GM18505 (cell line): ENCODE measurements around the gene EFNB2.

Source experiments
- ATAC-seq: cut with Tn5 transposase; IDR thresholded peaks from one replicate; pipeline ENCODE4 v1.9.1; 2021; ENCODE audit not compliant: unreplicated experiment
- POLR2A ChIP-seq: IDR thresholded peaks from 4 replicates; pipeline ENCODE4 v1.6.1; 2011; ENCODE audit warnings: borderline replicate concordance; ENCODE audit not compliant: insufficient read depth, insufficient read length; ENCODE audit errors: extremely low read depth

Gene EFNB2

DNA sequence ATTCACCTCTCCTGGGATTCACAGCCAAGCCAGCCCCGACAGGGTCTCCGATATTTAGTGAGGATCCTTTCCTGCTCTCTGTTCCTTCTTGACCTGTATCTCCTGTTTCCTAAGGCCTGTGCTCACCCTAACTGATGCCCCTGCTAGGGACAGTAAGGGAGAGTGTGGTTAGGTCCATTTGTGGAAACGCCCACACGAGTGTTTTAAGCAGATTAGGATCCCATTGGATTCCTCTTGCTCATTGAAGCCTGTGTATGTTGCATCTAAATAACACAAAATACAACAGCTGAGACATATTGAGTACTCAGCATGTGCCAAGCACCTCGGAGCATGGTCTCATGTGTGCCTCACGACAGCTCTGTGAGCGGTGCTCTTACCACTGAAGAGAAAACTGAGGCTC is 64.9 kb downstream of the EFNB2 start:
- no peak for TF ChIP-seq POLR2A
- ATAC-seq, result no peak

DNA sequence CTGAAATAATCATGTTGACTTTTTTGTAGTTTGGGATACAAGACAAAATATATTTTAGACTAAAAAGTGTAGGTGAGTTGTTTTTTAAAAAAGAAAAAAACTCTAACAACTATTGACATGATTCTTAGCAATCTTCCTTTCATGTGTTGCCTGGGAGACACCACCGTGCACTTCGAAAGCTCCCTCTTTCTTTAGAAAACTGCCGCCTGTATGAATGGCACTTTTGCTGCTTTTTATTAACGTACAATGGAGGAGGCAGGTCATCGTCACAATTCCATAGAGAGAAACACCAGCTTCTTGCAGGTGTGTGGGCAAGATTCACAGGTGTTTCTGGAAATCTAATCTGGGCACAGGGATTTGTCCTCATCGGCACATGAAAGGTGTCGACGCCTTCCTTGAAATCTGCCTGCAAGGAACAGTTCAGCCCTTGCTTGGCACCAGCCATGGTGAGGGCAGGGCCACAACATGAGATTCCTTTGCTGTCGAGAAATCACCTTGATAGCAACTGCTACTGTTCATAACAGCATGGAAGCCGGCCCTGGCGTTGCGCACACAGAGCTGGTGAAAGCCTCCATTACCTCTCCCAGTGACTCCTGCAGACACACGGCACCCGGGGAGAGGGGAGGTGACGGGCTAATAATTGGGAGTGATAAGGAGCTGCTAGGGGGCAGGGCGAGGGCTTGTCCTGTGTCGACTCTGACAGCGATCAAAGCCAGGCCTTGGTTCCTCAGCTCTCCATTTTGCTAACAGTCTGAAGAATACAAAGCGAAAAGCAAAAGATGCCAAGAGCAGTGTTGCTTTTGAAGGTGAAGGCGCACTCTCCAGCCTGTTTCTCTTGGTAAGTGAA is 66.5 kb downstream of the EFNB2 start:
- ATAC-seq, result no peak
- TF ChIP-seq POLR2A, result no peak

DNA sequence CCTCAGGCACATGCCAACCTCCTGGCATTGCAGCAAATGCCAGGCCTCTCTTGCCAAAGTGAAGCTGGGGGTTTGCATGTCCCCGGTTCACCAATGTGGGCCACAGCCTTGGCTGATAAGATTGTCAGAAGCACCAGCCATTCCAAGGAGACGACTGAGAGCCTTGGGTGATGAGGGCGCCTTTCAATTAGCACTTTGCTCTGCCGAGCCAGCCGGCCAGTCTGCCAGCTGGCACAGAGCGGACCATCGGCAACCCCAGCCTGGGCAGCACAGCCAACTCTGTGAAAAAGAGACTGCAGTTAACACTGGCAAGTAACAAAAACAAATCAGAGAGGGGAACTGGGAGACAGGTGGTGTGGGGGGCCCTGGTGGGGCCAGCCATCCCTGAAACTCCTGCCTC is 67.3 kb downstream of the EFNB2 start:
- ATAC-seq, result no peak
- no peak for TF ChIP-seq POLR2A

DNA sequence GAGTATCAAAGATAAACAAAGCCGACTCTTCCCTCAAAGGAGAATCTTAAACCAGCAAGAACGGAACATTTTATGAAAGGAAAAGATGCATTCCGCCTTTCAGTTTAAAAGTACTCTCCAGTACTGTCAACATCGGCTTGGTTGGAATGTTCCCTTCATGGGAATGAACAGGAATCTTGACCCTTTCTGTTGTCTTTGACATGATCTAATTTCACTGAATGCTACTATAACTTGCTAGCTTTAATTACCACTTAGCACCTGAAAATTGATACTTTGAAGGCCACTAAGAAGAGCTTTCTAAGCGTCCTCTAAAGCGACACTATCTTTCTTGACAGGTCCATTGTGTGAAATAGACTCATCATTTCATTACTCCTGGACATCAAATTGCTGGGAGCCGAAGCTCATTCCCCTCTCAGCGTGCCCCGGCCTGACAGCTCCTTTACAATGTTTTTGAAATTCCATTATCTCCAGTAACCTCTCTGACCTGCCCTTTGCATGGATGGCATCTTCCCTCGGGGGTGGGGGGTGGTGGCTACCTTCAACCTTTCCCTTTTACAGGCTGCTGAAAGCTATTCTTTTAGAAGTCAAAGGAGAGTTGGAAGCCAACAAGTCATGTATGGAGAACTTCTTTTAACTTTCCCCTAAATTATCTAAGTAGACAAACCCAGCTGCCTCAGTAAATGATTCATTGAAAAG is 67.9 kb downstream of the EFNB2 start:
- ATAC-seq, result no peak
- TF ChIP-seq POLR2A, result no peak

DNA sequence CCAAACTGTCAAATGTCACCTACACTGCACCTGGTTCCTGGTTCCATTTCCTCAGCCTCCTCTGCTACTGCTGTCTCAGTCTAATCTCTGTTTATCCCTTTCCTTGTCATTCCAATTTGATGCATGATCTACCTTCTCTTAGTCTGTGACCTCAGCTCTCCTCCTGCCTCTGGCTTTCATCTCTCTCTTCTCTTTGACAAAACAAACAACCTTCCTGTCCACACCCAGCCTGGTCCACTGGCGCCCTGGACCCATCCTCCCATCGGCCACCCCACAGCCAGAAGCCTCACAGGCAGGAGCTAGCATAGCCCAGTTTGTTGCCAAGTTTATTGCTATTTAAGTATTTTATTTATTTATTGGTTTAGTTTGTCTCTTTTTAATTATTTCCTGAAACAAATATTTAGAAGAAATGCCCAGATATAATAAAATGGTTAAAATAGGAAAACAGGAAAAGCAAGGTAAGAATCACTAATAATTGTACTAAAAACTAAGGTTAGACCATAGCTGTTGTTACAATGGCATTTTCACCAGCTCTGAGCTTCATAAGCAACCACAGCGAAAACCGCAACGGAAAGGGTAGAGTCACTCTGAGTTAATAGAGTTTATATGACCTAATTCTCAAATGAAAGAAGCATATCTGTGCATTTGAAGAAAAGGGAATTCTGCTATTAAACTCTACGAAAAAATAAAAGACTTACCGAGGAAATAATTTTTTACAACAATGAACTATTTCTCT is 68.6 kb downstream of the EFNB2 start:
- no peak for ATAC-seq
- TF ChIP-seq POLR2A, result no peak

DNA sequence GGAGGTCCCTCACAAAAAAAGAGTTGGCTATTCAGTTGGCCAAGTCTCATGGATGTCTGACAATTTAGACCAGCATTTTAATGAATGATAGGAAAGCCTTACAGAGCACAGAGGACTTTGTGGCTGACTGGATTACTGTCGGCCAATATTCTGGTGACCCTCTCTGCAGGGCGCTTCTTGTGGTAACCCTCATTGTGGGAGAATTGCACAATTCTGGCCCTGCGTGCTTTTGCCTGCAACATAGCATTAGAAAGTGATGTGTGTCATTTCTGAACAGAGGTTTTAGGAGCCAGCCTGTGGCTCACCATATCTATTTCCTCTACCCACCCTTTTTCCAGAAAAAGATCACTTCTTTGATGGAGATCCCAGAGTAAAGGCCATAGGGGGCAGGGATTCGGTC is 71.4 kb downstream of the EFNB2 start:
- ATAC-seq, result no peak
- no peak for TF ChIP-seq POLR2A

- no peak for TF ChIP-seq POLR2A
- no peak for ATAC-seq
These were observed 72.8 kb downstream of the EFNB2 start for GRCh38 chr13:106462710-106463109.

- ATAC-seq, result no peak
- TF ChIP-seq POLR2A, result no peak
These were observed 79.7 kb downstream of the EFNB2 start for GRCh38 chr13:106455777-106456176.

DNA sequence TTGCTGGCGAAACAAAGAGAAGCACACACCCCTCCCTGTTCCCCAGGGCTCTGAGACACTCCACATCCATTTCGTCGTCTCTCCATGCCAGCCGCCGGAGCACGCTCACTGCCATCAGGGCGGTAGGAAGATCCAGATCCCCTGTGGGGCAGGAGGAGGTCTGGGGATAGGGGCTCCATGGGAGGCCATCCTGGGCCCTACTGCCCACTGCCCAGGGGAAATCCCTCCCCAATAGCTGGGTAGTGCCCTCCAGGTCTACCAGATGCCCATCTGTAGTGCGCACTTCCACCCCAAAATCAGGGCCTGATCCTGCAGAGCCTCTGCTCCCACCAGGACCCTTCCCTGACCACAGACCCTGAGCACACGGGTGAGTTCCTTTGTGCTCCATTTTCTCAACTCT is 80.3 kb downstream of the EFNB2 start:
- no peak for TF ChIP-seq POLR2A
- ATAC-seq, result no peak

DNA sequence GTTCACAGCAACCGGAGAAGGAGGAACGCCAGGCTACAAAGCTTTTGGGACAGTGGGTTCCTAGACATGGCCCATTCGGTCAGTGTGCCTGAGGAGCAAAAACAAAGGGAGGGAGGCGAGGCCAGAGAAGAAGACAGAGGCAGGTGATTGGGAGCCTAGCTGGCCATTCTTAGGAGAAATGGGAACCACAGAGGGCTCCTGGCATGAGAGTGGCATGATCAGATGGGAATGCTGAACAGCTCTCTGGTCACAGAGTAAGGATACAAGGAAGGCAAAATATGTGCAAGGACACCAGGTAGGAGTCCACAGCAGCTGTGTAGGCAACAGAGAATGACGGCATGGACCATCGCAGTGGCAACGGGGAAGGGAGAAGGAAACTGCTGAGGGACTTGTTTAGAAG is 82.4 kb downstream of the EFNB2 start:
- ATAC-seq, result no peak
- TF ChIP-seq POLR2A, result no peak

GRCh38 chr13:106450991-106451390 is 84.5 kb downstream of the EFNB2 start:
- no peak for TF ChIP-seq POLR2A
- no peak for ATAC-seq

- TF ChIP-seq POLR2A, result no peak
- no peak for ATAC-seq
These were observed 86.4 kb downstream of the EFNB2 start for GRCh38 chr13:106449096-106449495.

GRCh38 chr13:106445996-106446395 is 89.5 kb downstream of the EFNB2 start:
- ATAC-seq, result no peak
- TF ChIP-seq POLR2A, result no peak
